ENCODE measurements around the gene ZBTB4. TPM values are rescaled to one million over a fixed set of nuclear protein-coding genes. Genes with fewer than 3 reads are reported as not detected.
"Not testable (repeated sequence)": the region's sequence is repeated elsewhere in the genome, so short reads cannot be mapped to it uniquely, and the experiment has no call there.

Gene ZBTB4
- polyA plus RNA-seq, 5 donors: 36.6 to 52.9 (median 43.8) TPM

GRCh38 chr17:7497228-7497627 is 17.8 kb upstream of the ZBTB4 start:
- DNase-seq: no peak

GRCh38 chr17:7496470-7497183 is 17.2 kb upstream of the ZBTB4 start:
- DNase-seq: no peak

- DNase-seq: no peak
These were observed 16.5 kb upstream of the ZBTB4 start for GRCh38 chr17:7495906-7496434.

GRCh38 chr17:7493941-7494340 is 14.5 kb upstream of the ZBTB4 start:
- no peak for DNase-seq

DNA sequence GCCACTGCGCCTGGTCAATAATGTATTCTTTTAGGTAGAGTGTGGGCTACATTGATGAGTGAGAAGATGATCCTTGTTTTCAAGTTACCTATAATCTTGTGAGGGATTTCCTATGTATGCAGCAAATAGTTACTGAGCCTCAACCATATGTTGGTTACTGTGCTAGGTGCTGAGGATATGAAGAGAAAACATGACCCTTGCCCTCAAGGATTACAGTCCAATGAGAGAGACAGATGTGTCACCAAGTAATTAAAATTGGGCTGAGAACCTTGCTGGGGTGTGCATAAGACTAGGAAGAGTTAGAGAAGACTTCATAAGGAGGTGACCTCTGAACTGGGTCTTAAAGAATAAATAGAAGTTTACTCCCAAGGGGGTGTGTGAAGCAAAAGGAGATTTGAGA is 12.2 kb upstream of the ZBTB4 start:
- no peak for DNase-seq

GRCh38 chr17:7490144-7490543 is 10.7 kb upstream of the ZBTB4 start:
- no peak for DNase-seq

DNA sequence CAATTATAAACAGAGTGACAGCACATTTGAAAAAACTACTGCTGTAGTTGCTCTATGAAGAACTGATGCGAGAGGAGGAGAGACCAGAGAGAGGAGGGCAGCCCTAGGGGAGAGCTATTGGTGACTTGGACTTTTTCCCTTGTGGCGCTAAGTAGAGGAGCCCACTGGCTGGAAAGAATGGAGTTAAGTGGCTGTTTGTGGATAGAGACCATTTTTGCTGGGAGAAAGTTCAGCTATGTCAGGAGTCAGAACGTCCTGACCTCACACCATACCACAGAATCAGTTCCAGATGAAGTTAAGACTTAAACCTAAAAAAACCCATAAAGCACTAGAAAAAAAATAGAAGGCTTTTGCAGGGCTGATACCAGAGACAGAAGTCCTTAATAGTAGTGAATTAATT is 6.8 kb upstream of the ZBTB4 start:
- no peak for DNase-seq

DNA sequence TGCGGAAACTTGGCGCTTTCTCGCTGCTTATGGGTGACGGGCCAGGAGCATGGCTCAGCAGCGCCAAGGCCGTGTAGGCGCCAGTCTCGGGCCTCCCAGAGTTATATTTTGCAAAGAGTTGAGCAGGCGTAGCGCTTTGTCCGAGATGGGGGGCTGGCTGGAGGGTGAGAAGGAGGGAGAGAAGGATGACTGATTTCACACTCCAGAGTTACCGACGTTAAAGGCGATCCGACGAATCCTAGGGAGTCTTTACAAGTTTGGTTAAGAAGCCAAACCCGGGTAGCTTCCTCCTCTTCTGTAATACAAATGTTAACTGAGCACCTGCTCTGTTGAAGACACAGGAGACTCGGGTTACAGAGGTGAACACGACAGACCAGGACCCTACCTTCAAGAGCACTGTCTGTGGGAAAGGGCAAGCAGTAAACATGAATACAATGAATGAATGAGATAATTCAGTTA is 5.5 kb upstream of the ZBTB4 start:
- no peak for DNase-seq

DNA sequence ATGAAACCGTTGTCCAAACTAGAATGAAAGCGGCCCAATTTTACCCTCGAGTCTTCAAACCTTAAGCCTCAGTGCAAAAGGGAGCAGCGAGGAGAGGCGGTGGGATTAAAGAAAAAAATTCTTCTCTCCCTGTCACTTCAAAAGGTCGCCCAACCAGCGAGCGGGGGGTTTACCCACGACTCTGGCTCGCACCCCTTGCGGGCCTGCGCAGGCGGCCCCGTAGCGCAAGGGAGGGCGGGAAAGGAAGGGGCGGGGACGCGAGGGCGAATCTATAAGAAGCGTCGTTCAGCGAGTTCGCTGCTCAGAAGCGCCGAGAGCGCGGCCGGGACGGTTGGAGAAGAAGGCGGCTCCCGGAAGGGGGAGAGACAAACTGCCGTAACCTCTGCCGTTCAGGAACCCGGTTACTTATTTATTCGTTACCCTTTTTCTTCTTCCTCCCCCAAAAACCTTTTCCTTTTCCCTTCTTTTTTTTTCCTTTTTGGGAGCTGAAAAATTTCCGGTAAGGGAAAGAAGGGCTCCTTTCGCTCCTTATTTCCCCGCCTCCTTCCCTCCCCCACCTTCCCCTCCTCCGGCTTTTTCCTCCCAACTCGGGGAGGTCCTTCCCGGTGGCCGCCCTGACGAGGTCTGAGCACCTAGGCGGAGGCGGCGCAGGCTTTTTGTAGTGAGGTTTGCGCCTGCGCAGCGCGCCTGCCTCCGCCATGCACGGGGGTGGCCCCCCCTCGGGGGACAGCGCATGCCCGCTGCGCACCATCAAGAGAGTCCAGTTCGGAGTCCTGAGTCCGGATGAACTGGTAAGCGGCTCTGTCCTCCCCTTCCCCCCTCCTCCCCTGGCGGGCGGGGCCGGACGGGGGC is 4.9 kb upstream of the ZBTB4 start, which contains the start of gene POLR2A:
TSS of gene POLR2A (plus strand) at position 300 of the 852 bp plus-strand sequence.
- DNase-seq: peak; percentile 99 to 100

DNA sequence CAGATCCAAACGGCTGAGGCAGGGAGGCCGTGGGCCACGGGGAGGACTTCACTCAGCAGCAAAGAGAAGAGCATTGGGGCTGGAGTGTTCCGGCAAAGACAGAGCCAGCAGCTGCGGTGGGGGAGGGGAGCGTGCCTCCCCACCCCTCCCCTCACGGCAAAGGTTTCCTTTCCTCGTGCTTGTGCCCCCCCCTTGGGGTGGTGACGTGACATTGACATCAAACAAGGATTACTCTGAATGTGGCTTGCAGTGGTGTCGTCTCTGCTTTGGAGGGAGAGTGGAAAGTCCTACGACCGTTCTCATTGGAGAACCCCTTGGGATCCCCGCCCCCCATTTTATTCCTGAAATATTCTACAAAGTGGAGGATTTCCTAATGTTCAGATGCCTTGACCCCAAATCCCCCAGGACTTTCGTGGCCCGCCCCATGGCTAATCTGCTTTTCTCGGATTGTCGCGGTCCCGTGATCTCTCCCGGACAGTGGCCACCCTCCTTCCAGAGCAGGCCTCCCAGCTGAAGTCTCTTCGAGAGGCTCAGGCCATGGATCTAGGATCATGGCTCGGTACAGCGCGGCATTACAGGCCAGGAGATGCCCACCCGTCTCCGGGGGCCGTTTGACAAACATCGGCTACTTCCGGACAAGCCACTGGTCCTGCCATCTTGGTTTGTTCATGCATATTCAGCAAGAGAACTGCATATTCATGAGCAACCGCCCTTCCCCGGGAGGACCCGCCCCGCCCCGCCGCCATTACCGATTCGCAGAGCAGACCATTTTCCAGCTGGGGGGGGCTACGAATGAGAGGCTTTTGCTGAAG is 4.0 kb upstream of the ZBTB4 start:
- DNase-seq: peak; percentile 89 to 92

DNA sequence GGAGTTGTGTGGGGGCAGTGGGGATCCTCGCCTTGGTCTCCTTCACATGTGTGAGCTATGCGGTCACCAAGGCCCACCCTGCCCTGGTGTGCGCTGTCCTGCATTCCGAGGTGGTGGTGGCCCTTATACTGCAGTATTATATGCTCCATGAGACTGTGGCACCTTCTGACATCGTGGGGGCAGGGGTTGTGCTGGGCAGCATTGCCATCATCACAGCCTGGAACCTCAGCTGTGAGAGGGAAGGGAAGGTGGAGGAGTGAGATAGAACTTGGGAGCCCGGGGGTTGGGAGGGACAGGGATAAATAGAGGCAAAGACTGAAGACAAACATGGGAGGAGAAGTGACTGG is 3.3 kb upstream of the ZBTB4 start:
- DNase-seq: not testable (repeated sequence)

- not testable (repeated sequence) for DNase-seq
These were observed 2.7 kb upstream of the ZBTB4 start for GRCh38 chr17:7481842-7482741.

DNA sequence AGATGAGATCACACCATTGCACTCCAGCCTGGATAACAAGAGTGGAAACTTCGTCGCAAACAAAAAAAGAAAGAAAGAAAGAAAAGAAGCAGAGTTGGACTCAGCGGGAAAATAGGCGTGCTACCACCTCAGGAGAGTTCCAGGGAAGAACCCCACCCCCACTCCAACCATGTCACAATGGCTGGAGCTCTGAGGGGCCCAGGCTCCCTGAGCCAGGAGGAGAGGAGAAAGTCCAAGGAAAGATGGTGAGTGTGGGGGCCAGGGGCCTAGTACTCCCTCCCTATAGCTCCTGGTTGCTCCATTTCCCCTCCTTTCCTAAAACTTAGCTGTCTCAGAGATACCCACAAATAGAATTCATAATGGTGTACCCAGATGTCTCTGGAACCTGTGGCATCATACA is 1.8 kb upstream of the ZBTB4 start, which contains the start of gene SLC35G6:
TSS of gene SLC35G6 (plus strand) at position 172 of the 400 bp plus-strand sequence. CDS start at position 243, 71 bp downstream.
- not testable (repeated sequence) for DNase-seq

GRCh38 chr17:7480089-7480384 is 606 bp upstream of the ZBTB4 start:
- no peak for DNase-seq

DNA sequence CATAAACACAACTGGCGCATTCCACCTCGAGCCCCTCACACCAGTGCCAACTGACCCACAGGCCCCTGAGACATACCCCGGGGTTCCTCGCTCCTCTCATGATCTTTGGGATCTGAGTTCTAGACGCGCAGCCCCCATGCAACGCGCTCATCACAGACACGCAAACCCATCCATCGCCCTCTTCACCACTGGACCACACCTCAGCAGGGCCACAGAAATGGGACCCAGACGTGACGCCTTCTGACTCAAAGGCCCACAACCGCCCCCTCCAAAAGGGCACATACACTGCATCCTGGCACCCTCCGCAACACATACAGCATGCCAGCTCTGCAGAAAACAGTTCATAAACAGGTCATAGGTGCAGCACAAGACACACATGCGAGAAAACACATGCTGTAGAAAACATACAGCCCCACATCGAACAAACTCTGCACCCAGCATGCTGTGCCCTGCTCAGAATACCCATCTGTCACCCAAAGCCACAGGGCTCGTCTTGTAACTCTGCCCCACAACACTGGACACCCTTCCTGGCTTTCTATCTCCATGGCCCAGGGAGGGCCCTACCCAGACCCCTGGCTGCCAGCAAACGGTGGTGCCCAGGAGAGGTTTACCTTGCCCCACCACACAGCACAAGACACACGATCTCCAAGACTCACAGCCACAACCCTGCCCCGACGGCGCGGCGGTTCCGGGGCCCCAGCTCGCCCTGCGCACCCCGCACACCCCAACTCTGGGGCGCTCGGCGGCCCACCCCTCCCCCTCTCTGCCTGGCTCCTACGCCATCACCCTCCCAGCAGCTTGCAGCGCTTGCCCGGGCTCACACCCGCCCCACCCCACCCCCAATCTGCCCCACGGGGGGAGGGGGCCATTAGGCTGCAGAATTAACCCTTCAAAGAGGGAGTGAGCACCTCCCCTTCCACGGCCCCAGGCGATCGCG is 887 bp downstream of the ZBTB4 start:
- DNase-seq: peak; percentile 58 to 69

GRCh38 chr17:7477392-7478275 is 1.8 kb downstream of the ZBTB4 start:
- DNase-seq: peak in 1 of 2 donors; percentile 55

- DNase-seq: no peak
These were observed 2.5 kb downstream of the ZBTB4 start for GRCh38 chr17:7476951-7477350.

DNA sequence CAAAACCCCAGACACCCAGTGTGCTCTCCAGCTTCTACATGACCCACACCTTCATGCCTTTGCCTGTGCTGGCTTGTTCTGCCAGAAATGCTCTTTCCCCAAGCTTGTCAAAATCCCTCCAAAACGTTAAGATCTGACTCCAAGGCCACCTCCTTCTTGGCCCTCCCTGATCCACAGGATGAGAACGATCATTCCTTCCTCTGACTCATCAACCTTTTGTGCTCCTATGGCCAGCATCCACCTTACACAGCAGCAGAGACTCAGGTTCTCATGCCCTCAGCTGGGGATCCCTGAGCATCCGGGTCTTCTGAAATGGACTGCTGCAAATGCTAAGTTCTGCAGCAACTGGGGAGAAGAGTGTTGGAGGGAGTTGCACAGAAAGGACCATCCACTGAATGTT is 2.9 kb downstream of the ZBTB4 start:
- DNase-seq: no peak

All from right lung (tissue), 5 donors.